ENCODE measurements around the gene LYG1. TPM values are rescaled to one million over a fixed set of nuclear protein-coding genes. Genes with fewer than 3 reads are reported as not detected.

LYG1 gene
- total and polyA plus RNA-seq, 2 of the 13 experiments (the other 11 are each of a cell fraction or from before 2014, with no cell fraction given): 1.00 to 2.9 TPM

GRCh38 chr2:99278793-99279291 lies 22.2 kb downstream of the LYG1 start (continued):
- TF ChIP-seq ARID3A (IDR thresholded peaks at IDR 0.05; ENCODE audit: low read depth, low read length) (peak; percentile 97), NR2C2 (CRISPR knock-in tag; IDR thresholded peaks at IDR 0.05; ENCODE audit: borderline replicate concordance) (peak; percentile 59; the same call in 1 of the 2 replicates), ZNF574 (CRISPR knock-in tag; IDR thresholded peaks at IDR 0.05) (peak; percentile 67), U2AF2 (IDR thresholded peaks at IDR 0.05; ENCODE audit: low read depth, low read length) (no peak), ZNF547 (CRISPR knock-in tag; IDR thresholded peaks at IDR 0.05) (no peak), ZNF841 (CRISPR knock-in tag; IDR thresholded peaks at IDR 0.05; ENCODE audit: borderline replicate concordance) (no peak), ARID5B (CRISPR knock-in tag; IDR thresholded peaks at IDR 0.05) (peak; percentile 100), ZNF75D (CRISPR knock-in tag; IDR thresholded peaks at IDR 0.05; ENCODE audit: borderline replicate concordance) (no peak), AKNA (CRISPR knock-in tag; IDR thresholded peaks at IDR 0.05; ENCODE audit: borderline replicate concordance) (no peak), ZNF121 (CRISPR knock-in tag; IDR thresholded peaks at IDR 0.05) (no peak), MAFG (CRISPR knock-in tag; IDR thresholded peaks at IDR 0.05) (no peak), ZNF792 (CRISPR knock-in tag; IDR thresholded peaks at IDR 0.05) (peak; percentile 97), PITX1 (CRISPR knock-in tag; IDR thresholded peaks at IDR 0.05) (peak; percentile 100), ZKSCAN1 (IDR thresholded peaks at IDR 0.05; ENCODE audit: low read length) (no peak), ZNF691 (CRISPR knock-in tag; IDR thresholded peaks at IDR 0.05; ENCODE audit: borderline replicate concordance, low read depth) (peak; percentile 58; the same call in 1 of the 2 replicates)
